Activated CD8-positive, alpha-beta T cell treated with anti-CD3 and anti-CD28 coated beads for 36 hours (primary cell): ENCODE measurements around the gene CD3G. TPM values are rescaled to one million over a fixed set of nuclear protein-coding genes. Genes with fewer than 3 reads are reported as not detected.

ENCODE experiments used
- ATAC-seq: fragments of 200-7000 bp; cut with Tn5 transposase; one replicate; pipeline ENCODE4 v1.10.0; 2021; ENCODE audit warnings: mild to moderate bottlenecking, moderate library complexity
- CTCF ChIA-PET: fragments of 350-600 bp; sonication (Branson Sonifier 250); formaldehyde crosslinking; loops from one replicate; lab custom pipeline; 2021; ENCODE audit warnings: antibody characterized with exemption; lab: Charles Lee
- POLR2A ChIA-PET: fragments of 350-600 bp; sonication (Branson Sonifier 250); formaldehyde crosslinking; loops from one replicate; lab custom pipeline; 2021; ENCODE audit warnings: antibody characterized with exemption; lab: Charles Lee
- DNase-seq: peaks from one replicate; pipeline ENCODE4 v3.0.0-alpha.2; 2020
- H3K27ac Mint-ChIP-seq: one replicate; pipeline ENCODE4 v1.8.0; 2021; ENCODE audit warnings: mild to moderate bottlenecking, mixed read lengths
- H3K27me3 Mint-ChIP-seq: one replicate; pipeline ENCODE4 v1.8.0; 2021; ENCODE audit warnings: mixed read lengths
- H3K36me3 Mint-ChIP-seq: one replicate; pipeline ENCODE4 v1.8.0; 2021; ENCODE audit warnings: low read depth, mixed read lengths
- H3K4me1 Mint-ChIP-seq: one replicate; pipeline ENCODE4 v1.8.0; 2021; ENCODE audit warnings: low read depth, mixed read lengths
- H3K4me3 Mint-ChIP-seq: one replicate; pipeline ENCODE4 v1.8.0; 2021; ENCODE audit warnings: mild to moderate bottlenecking, moderate library complexity, mixed read lengths
- H3K9me3 Mint-ChIP-seq: one replicate; pipeline ENCODE4 v1.8.0; 2021; ENCODE audit warnings: mixed read lengths
- CTCF ChIP-seq: fragments of 200-600 bp; IDR thresholded peaks from one replicate; pipeline ENCODE4 v1.8.0; 2022; ENCODE audit warnings: antibody characterized with exemption, mild to moderate bottlenecking
- intact Hi-C: fragments of 100-400 bp; cut with micrococcal nuclease; formaldehyde crosslinking; loops from one replicate; pipeline ENCODE4 v1.10.0; 2022
- total RNA-seq, 2 experiments: library from RNA; stranded (reverse); gene quantifications; one replicate each; pipeline ENCODE4 v1.2.3, GENCODE V29; 2021

Gene CD3G
- total RNA-seq, 2 experiments from 2014 or later, result 116 to 118 TPM

- H3K36me3 Mint-ChIP-seq, result peaks cover 47% of the 10 kb centered on the region
- TF ChIP-seq CTCF, result no peak
- no peaks in the 10 kb centered on the region for H3K9me3 Mint-ChIP-seq
- H3K4me3 Mint-ChIP-seq, result no peak overlapping the region
- no peaks in the 10 kb centered on the region for H3K4me1 Mint-ChIP-seq
- no peak for DNase-seq
- no peaks in the 10 kb centered on the region for H3K27me3 Mint-ChIP-seq
- CTCF ChIA-PET, result interaction anchor here (1.4 kb wide), 1 partner anchor 212 kb away, joined by 3 read pairs; no protein-coding TSS in a partner anchor
- intact Hi-C loops, result no loop called here
- no peak for ATAC-seq
- POLR2A ChIA-PET, result interaction anchor here (0.6 kb wide), 1 partner anchor 183 kb away, joined by 3 read pairs; no protein-coding TSS in a partner anchor
- no peak overlapping the region for H3K27ac Mint-ChIP-seq
These were observed 39.5 kb downstream of the CD3G start for GRCh38 chr11:118383657-118384056.

GRCh38 chr11:118396097-118396501 lies 52.0 kb downstream of the CD3G start:
- ATAC-seq, result no peak
- ChIA-PET CTCF (interaction anchor here (3.2 kb wide), 1 partner anchor 92 kb away, joined by 25 read pairs; no protein-coding TSS in a partner anchor), POLR2A (no interaction called here)
- TF ChIP-seq CTCF, result no peak
- Mint-ChIP-seq H3K27ac (peak overlapping the region; percentile 99), H3K9me3 (no peaks in the 10 kb centered on the region), H3K27me3 (no peaks in the 10 kb centered on the region), H3K4me1 (peaks cover 37% of the 10 kb centered on the region), H3K4me3 (peak overlapping the region; percentile 19), H3K36me3 (peaks cover 32% of the 10 kb centered on the region)
- intact Hi-C loops, result no loop called here
- DNase-seq, result no peak

- Mint-ChIP-seq H3K4me1 (peaks cover 40% of the 10 kb centered on the region), H3K4me3 (no peak overlapping the region), H3K9me3 (no peaks in the 10 kb centered on the region), H3K27me3 (no peaks in the 10 kb centered on the region), H3K36me3 (peaks cover 35% of the 10 kb centered on the region), H3K27ac (peak overlapping the region; percentile 99)
- POLR2A ChIA-PET, result interaction anchor here (0.6 to 4.3 kb wide), 6 partner anchors 9 to 133 kb away, joined by 3 to 32 read pairs (median 3); partner anchors contain the start of gene KMT2A
- CTCF ChIA-PET, result interaction anchor here (0.8 to 3.2 kb wide), 10 partner anchors 9 to 226 kb away, joined by 3 to 25 read pairs (median 5); partner anchors contain the start of gene KMT2A
- ATAC-seq, result no peak
- DNase-seq, result no peak
- TF ChIP-seq CTCF, result no peak
- intact Hi-C loops, result no loop called here
These were observed 53.3 kb downstream of the CD3G start for GRCh38 chr11:118397448-118397847.

- Mint-ChIP-seq H3K27me3 (no peaks in the 10 kb centered on the region), H3K9me3 (no peaks in the 10 kb centered on the region), H3K27ac (peak overlapping the region; percentile 99), H3K4me3 (peak overlapping the region; percentile 86), H3K36me3 (peaks cover 39% of the 10 kb centered on the region), H3K4me1 (peaks cover 45% of the 10 kb centered on the region)
- intact Hi-C loops, result loop anchor here (1.0 kb wide), 1 partner anchor 89 kb away; no protein-coding TSS in a partner anchor
- ChIA-PET CTCF (interaction anchor here (0.6 to 3.2 kb wide), 12 partner anchors 14 to 227 kb away, joined by 3 to 25 read pairs (median 4); partner anchors contain the start of genes KMT2A and TMEM25), POLR2A (interaction anchor here (0.7 to 4.3 kb wide), 13 partner anchors 14 to 155 kb away, joined by 3 to 32 read pairs (median 4); partner anchors contain the start of gene KMT2A)
- DNase-seq (peak; percentile 67), ATAC-seq (peak; percentile 81)
- TF ChIP-seq CTCF, result no peak
These were observed 54.8 kb downstream of the CD3G start for GRCh38 chr11:118398791-118399559.
